HL-60 (cell line): ENCODE results near the gene CYB561D2.
A peak's percentile ranks its signal among the peaks of the same experiment; 100 is the strongest.

Experiments used
- DNase-seq, 2 experiments: peaks; one replicate each; pipeline ENCODE4 v3.0.0-alpha.2; 2010 to 2020; ENCODE audit warnings: low read depth in 1 of 2, low spot score in 1 of 2
- H3K27ac ChIP-seq: fragments of 250-450 bp; sonication (Bioruptor Pico); replicated peaks from 2 replicates; pipeline ENCODE4 v1.5.1; 2020; ENCODE audit warnings: mild to moderate bottlenecking, moderate library complexity
- H3K27me3 ChIP-seq: fragments of 250-450 bp; sonication (Bioruptor Pico); 2 replicates; pipeline ENCODE4 v1.5.1; 2021; ENCODE audit warnings: mild to moderate bottlenecking, moderate library complexity; ENCODE audit not compliant: insufficient read depth, poor library complexity, severe bottlenecking
- H3K4me3 ChIP-seq: replicated peaks from 2 replicates; pipeline ENCODE4 v1.5.1; 2011; ENCODE audit warnings: mild to moderate bottlenecking, control low read depth, low read length; ENCODE audit not compliant: insufficient read depth
- GABPA ChIP-seq: IDR thresholded peaks from 2 replicates; pipeline ENCODE4 v1.6.1; 2012; ENCODE audit warnings: low read depth
- POLR2AphosphoS5 ChIP-seq: IDR thresholded peaks from 2 replicates; pipeline ENCODE4 v1.6.1; 2012; ENCODE audit warnings: low read depth
- SPI1 ChIP-seq: IDR thresholded peaks from 2 replicates; pipeline ENCODE4 v1.6.1; 2012; ENCODE audit warnings: low read depth, mild to moderate bottlenecking, borderline replicate concordance
- TF ChIP-seq, protein P1 (sequence below): IDR thresholded peaks from one replicate; pipeline ENCODE4 v1.5.1; 2011; ENCODE audit warnings: low read length, control low read depth, inconsistent platforms; ENCODE audit not compliant: insufficient read depth
- TF ChIP-seq, protein P2 (sequence below): IDR thresholded peaks from 2 replicates; pipeline ENCODE4 v1.6.1; 2012; ENCODE audit warnings: low read depth; ENCODE audit not compliant: insufficient replicate concordance

CYB561D2 gene

DNA sequence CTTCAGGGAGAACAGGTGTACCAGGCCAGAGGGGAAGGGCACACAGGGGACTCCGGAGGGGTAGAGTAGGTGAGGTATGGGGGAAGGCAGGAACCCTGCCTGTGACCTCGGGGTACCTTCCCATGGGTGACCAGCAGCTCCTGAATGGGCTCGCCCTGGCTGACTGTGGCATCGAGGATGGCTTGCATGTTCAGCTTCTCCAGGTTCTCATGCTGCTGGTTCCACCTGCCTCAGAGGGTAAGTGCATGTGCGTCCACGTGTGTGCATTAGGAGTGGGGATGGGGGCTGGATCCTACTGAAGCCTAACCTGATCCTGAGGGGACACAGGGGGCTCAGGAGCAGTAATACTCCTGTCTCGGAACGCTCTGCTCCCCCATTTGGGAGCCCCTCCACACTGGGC lies 5.7 kb upstream of the CYB561D2 start:
- Histone ChIP-seq H3K4me3 (peak overlapping the region; percentile 39), H3K27me3 (no peaks in the 10 kb centered on the region), H3K27ac (no peak overlapping the region)
- TF ChIP-seq POLR2AphosphoS5 = no peak
- TF ChIP-seq, protein P1, sequence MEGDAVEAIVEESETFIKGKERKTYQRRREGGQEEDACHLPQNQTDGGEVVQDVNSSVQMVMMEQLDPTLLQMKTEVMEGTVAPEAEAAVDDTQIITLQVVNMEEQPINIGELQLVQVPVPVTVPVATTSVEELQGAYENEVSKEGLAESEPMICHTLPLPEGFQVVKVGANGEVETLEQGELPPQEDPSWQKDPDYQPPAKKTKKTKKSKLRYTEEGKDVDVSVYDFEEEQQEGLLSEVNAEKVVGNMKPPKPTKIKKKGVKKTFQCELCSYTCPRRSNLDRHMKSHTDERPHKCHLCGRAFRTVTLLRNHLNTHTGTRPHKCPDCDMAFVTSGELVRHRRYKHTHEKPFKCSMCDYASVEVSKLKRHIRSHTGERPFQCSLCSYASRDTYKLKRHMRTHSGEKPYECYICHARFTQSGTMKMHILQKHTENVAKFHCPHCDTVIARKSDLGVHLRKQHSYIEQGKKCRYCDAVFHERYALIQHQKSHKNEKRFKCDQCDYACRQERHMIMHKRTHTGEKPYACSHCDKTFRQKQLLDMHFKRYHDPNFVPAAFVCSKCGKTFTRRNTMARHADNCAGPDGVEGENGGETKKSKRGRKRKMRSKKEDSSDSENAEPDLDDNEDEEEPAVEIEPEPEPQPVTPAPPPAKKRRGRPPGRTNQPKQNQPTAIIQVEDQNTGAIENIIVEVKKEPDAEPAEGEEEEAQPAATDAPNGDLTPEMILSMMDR = no peak
- TF ChIP-seq SPI1 = no peak
- TF ChIP-seq GABPA = no peak
- TF ChIP-seq, protein P2, sequence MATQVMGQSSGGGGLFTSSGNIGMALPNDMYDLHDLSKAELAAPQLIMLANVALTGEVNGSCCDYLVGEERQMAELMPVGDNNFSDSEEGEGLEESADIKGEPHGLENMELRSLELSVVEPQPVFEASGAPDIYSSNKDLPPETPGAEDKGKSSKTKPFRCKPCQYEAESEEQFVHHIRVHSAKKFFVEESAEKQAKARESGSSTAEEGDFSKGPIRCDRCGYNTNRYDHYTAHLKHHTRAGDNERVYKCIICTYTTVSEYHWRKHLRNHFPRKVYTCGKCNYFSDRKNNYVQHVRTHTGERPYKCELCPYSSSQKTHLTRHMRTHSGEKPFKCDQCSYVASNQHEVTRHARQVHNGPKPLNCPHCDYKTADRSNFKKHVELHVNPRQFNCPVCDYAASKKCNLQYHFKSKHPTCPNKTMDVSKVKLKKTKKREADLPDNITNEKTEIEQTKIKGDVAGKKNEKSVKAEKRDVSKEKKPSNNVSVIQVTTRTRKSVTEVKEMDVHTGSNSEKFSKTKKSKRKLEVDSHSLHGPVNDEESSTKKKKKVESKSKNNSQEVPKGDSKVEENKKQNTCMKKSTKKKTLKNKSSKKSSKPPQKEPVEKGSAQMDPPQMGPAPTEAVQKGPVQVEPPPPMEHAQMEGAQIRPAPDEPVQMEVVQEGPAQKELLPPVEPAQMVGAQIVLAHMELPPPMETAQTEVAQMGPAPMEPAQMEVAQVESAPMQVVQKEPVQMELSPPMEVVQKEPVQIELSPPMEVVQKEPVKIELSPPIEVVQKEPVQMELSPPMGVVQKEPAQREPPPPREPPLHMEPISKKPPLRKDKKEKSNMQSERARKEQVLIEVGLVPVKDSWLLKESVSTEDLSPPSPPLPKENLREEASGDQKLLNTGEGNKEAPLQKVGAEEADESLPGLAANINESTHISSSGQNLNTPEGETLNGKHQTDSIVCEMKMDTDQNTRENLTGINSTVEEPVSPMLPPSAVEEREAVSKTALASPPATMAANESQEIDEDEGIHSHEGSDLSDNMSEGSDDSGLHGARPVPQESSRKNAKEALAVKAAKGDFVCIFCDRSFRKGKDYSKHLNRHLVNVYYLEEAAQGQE = no peak
- DNase-seq = no peak

DNA sequence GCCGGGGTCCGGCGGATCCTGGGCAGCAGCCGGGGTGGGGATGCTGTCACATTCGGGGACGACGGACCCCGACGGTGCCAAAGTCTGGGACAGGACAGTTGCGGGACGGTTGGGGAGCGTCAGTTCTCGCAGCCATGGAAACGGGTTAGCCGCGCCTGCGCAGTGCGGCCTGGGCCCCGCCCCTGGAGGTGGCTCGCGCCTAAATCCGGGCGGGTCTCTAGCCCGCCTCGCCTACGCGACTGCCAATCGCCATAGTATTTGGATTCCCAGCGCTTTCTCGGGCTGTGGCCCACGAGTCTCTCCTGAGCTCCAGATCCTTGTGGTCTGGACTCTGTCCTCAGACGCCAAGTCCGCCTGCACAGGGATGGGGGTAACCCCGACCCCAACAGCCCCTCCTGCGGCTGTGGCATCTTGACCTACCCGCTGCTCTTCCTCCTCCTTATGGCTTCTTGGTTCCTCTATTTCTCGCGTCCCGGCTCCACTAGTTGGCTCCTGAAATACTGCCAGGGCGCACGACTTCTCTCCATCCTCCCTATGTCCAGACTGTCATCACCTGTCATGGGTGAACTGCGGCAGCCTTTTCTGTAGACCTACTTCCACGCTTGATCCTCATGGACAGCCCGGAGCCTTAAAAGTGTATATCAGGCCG lies 5.0 kb upstream of the CYB561D2 start, which contains the start of gene ZMYND10:
Gene ZMYND10 (minus strand): TSS at position 147 of the 649 bp plus-strand sequence. CDS start 153 bp downstream, outside the sequence.
- peak in 1 of 2 experiments; percentile 74 for DNase-seq
- no peaks in the 10 kb centered on the region for H3K27me3 ChIP-seq

DNA sequence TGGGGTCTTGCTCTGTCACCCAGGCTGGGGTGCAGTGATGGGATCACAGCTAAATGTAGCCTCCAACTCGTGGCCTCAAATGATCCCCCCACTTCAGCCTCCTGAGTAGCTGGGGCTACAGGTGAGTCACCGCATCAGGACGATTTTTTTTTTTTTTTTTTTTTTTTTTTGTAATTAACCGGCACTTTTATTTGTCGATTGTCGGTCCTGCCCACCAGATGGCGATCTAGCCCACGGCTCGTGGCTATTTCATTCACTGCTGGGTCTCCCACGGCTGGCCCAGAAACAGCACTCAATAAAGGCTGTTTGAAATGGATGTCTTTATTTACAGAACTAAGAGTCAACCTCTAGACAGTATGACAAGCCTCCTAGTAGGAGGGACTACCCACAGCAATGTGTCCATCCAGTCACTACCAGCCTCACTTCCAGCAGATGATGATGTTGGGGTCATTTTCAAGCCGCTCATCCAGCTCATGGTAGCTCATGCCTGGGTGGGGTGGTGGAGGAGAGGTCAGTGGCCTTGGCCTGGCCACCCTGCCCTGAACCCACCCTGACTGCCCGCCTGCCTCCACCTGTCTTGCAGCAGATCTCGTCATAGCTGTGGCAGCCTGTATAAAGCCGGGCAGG lies 3.4 kb upstream of the CYB561D2 start:
- H3K4me3 ChIP-seq = no peak overlapping the region
- no peak overlapping the region for H3K27ac ChIP-seq
- peak in 1 of 2 experiments; percentile 73 for DNase-seq
- H3K27me3 ChIP-seq = no peaks in the 10 kb centered on the region
- TF ChIP-seq, protein P1 = peak; percentile 23
- no peak for TF ChIP-seq POLR2AphosphoS5

More for the DNA sequence above, 5.0 kb upstream of the CYB561D2 start, which contains the start of gene ZMYND10:
- Histone ChIP-seq H3K4me3 (peak within 1 kb of the TSS; percentile 39), H3K27ac (0 out of 2 replicates have a peak within 1 kb of the TSS, but pooled peaks have one; percentile 32)
- TF ChIP-seq GABPA (no peak), SPI1 (no peak), POLR2AphosphoS5 (no peak)
- TF ChIP-seq, protein P1 = no peak
- TF ChIP-seq, protein P2 = no peak

DNA sequence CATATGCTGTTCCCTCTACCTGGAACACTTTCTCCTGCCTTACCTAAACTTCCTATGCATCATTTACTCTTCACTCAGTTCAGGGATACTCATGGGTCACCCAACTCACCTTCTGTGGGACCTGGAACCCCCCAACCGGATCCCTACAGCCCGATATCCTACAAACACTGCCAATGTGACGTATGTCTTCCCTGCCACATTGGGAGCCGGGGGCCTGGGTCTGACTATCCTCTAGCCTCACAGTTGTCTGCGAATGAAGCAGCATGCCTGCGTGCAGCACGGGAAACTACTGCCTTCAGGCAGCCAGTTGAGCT lies 492 bp upstream of the CYB561D2 start:
- TF ChIP-seq, protein P1 = no peak
- no peak for TF ChIP-seq GABPA
- no peak for TF ChIP-seq SPI1
- TF ChIP-seq, protein P2 = no peak
- no peak for TF ChIP-seq POLR2AphosphoS5
- Histone ChIP-seq H3K4me3 (peak overlapping the region; percentile 58), H3K27ac (peak overlapping the region; percentile 94), H3K27me3 (no peaks in the 10 kb centered on the region)
- no peak for DNase-seq
